Erythroblast (primary cell): Measurements from ENCODE around the gene NNMT.

ENCODE experiments used
- GATA1 ChIP-seq: IDR thresholded peaks from 2 replicates; pipeline ENCODE4 v1.6.1; 2011; ENCODE audit warnings: low read depth, mild to moderate bottlenecking, control low read depth, low read length, moderate library complexity
- POLR2A ChIP-seq: IDR thresholded peaks from 2 replicates; pipeline ENCODE4 v1.6.1; 2011; ENCODE audit warnings: mild to moderate bottlenecking, low read length

- TF ChIP-seq POLR2A (no peak), GATA1 (no peak)
These were observed 30.6 kb downstream of the NNMT start for GRCh38 chr11:114326776-114327175.
